ENCODE measurements around the gene TOP3A. TPM values are rescaled to one million over a fixed set of nuclear protein-coding genes. Genes with fewer than 3 reads are reported as not detected.

Gene TOP3A
- total RNA-seq, 2 experiments from 2014 or later, result 61.8 to 65.7 TPM

- Mint-ChIP-seq H3K4me3 (no peak overlapping the region), H3K27me3 (no peaks in the 10 kb centered on the region), H3K27ac (no peak overlapping the region), H3K9me3 (no peaks in the 10 kb centered on the region), H3K4me1 (ENCODE audit: low read depth) (no peaks in the 10 kb centered on the region), H3K36me3 (ENCODE audit: low read depth) (peaks cover 21% of the 10 kb centered on the region)
- no peak for TF ChIP-seq CTCF (IDR thresholded peaks at IDR 0.05)
- ATAC-seq (no peak), DNase-seq (no peak)
- ChIA-PET CTCF (no interaction called here), POLR2A (no interaction called here)
- intact Hi-C loops (cut with micrococcal nuclease), result no loop called here
Observed at GRCh38 chr17:18246109-18246725, 68.6 kb downstream of the TOP3A start.

DNA sequence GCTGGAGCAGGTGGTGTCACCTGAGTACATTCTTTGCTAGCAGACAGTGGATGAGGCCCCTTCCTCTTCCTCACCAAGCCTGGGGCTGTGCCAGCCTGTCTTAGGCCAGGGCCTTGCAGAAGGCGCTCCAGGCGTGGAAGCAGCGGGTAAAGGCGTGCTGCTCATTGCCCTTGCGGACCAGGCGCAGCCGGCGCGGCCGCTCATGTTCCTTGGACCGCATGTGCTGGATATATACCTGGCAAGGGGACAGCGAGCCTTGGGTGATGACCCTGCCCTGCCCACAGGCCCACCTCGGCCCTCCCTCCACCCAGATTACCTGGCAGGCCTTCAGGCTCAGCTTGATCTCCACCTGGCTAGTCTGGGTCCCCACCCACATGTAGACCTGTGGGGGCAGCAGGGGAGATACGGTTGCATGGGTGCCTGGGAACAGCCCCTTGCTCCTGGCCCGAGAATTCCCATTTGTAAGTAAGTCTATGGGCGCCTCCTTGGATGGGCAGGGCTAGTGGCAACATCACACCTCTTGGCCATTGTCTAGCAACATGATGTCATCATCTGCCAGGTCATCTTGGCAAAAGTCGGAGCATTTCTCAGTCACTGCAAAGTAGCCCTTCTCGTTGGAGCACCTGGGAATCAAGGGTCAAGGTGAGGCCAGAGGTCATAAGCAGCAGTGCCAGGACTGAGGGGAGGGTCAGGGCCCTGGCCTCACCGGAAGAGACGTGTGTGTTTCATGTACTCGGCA is 69.6 kb downstream of the TOP3A start:
- Mint-ChIP-seq H3K27me3 (no peaks in the 10 kb centered on the region), H3K4me1 (ENCODE audit: low read depth) (no peaks in the 10 kb centered on the region), H3K36me3 (ENCODE audit: low read depth) (peaks cover 18% of the 10 kb centered on the region), H3K27ac (no peak overlapping the region), H3K4me3 (no peak overlapping the region), H3K9me3 (no peaks in the 10 kb centered on the region)
- POLR2A ChIA-PET, result no interaction called here
- no peak for TF ChIP-seq CTCF (IDR thresholded peaks at IDR 0.05)
- ATAC-seq (no peak), DNase-seq (no peak)
- CTCF ChIA-PET, result no interaction called here
- intact Hi-C loops (cut with micrococcal nuclease), result no loop called here

- DNase-seq (no peak), ATAC-seq (no peak)
- Mint-ChIP-seq H3K36me3 (ENCODE audit: low read depth) (peaks cover 8% of the 10 kb centered on the region), H3K27me3 (no peaks in the 10 kb centered on the region), H3K4me1 (ENCODE audit: low read depth) (peaks cover under 1% of the 10 kb centered on the region), H3K9me3 (no peaks in the 10 kb centered on the region), H3K4me3 (no peak overlapping the region), H3K27ac (no peak overlapping the region)
- no peak for TF ChIP-seq CTCF (IDR thresholded peaks at IDR 0.05)
- intact Hi-C loops (cut with micrococcal nuclease), result no loop called here
- POLR2A ChIA-PET, result interaction anchor here (0.8 to 1.2 kb wide), 3 partner anchors 9 to 44 kb away, joined by 3 to 4 read pairs (median 3); no protein-coding TSS in a partner anchor
- CTCF ChIA-PET, result no interaction called here
Observed at GRCh38 chr17:18241229-18241871, 73.4 kb downstream of the TOP3A start.

DNA sequence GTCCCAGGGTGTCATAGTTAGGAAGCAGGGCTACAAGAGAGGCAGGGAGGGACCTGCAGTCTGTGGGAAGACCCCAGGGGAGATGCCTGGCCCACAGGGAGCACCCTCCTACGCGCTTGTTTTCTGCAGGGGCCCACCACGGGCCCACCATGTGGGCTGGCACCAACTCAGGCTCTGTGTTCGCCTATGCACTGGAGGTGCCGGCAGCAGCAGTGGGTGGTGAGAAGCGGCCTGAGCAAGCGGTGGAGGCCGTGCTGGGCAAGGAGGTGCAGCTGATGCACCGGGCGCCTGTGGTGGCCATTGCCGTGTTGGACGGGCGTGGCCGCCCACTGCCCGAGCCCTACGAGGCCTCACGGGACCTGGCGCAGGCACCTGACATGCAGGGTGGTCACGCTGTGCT is 74.3 kb downstream of the TOP3A start:
- TF ChIP-seq CTCF (IDR thresholded peaks at IDR 0.05), result no peak
- Mint-ChIP-seq H3K4me3 (no peak overlapping the region), H3K27ac (no peak overlapping the region), H3K36me3 (ENCODE audit: low read depth) (peaks cover 6% of the 10 kb centered on the region), H3K27me3 (no peaks in the 10 kb centered on the region), H3K9me3 (no peaks in the 10 kb centered on the region), H3K4me1 (ENCODE audit: low read depth) (peaks cover 9% of the 10 kb centered on the region)
- CTCF ChIA-PET, result interaction anchor here (1.1 to 1.5 kb wide), 2 partner anchors 8 to 16 kb away, joined by 3 read pairs; no protein-coding TSS in a partner anchor
- ATAC-seq, result no peak
- intact Hi-C loops (cut with micrococcal nuclease), result no loop called here
- POLR2A ChIA-PET, result interaction anchor here (0.8 to 1.2 kb wide), 2 partner anchors 10 to 22 kb away, joined by 3 read pairs; no protein-coding TSS in a partner anchor
- no peak for DNase-seq

GRCh38 chr17:18238299-18238698 is 76.5 kb downstream of the TOP3A start:
- POLR2A ChIA-PET, result interaction anchor here (1.7 kb wide), 1 partner anchor 12 kb away, joined by 4 read pairs; no protein-coding TSS in a partner anchor
- no peaks in the 10 kb centered on the region for H3K9me3 Mint-ChIP-seq
- ATAC-seq, result no peak
- TF ChIP-seq CTCF (IDR thresholded peaks at IDR 0.05), result no peak
- H3K4me3 Mint-ChIP-seq, result no peak overlapping the region
- H3K27me3 Mint-ChIP-seq, result no peaks in the 10 kb centered on the region
- CTCF ChIA-PET, result interaction anchor here (1.5 kb wide), 1 partner anchor 168 kb away, joined by 3 read pairs; no protein-coding TSS in a partner anchor
- H3K4me1 Mint-ChIP-seq (ENCODE audit: low read depth), result peaks cover 12% of the 10 kb centered on the region
- H3K36me3 Mint-ChIP-seq (ENCODE audit: low read depth), result peaks cover 2% of the 10 kb centered on the region
- intact Hi-C loops (cut with micrococcal nuclease), result no loop called here
- no peak for DNase-seq
- no peak overlapping the region for H3K27ac Mint-ChIP-seq

All from activated CD8-positive, alpha-beta T cell treated with anti-CD3 and anti-CD28 coated beads for 36 hours (primary cell).